ENCODE results near the gene CADM4.

DNA sequence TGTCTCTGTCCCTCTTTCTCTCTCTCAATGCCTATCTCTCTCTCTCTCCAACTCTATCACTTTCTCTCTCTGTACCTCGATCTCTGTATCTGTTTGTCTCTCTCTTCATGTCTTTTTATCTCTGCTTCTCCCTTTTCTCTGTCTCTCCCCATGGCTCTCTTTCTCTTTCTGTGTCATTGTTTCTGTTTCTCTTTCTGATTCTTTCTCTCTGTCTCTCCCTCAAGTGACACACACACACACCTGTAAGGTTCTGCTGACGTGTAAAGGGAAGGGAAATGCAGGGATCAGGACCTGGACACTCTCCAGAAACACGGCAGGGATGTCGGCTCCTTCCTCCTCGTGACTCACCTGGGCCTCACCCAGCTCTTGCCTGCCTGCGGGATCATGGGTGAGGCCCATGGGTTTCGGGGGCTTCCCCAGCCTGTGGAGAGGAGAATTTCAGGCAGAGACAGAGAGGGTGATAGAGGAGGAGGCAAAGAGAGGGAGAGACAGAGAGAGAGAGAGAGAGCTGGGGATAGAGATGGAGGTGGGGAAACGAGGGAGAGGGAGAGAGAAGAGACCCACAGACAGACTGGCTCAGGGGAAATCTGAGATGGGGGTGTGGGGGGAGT is 35.7 kb upstream of the CADM4 start:
- TF ChIP-seq GATA2 (IDR thresholded peaks at IDR 0.05; ENCODE audit: low read depth, low read length) (no peak), GATA3 (IDR thresholded peaks at IDR 0.05; ENCODE audit: low read depth, low read length) (no peak)

All from SH-SY5Y (cell line).